ENCODE data around the gene SLC9C2.
"Not testable (repeated sequence)": the region's sequence is repeated elsewhere in the genome, so short reads cannot be mapped to it uniquely, and the experiment has no call there.

Gene SLC9C2

DNA sequence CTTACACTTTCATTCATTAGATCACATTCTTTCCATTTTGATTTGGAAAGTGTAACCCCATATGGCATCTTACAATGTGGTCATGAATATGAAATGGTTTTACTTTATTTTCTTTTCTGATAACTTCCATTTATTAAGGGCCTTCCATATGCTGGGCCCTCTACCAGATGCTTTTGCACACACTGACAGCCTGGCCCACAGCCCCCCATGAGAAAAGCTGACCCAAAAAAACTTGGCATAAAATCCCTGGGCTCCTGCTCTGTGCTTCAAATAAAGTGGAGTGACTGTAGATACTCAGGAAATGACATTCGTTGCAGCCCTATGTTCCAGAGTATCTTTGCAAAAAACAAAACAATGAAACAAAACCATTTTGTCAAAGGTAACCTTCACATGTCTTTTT lies 76.9 kb downstream of the SLC9C2 start:
- TF ChIP-seq, protein P1, sequence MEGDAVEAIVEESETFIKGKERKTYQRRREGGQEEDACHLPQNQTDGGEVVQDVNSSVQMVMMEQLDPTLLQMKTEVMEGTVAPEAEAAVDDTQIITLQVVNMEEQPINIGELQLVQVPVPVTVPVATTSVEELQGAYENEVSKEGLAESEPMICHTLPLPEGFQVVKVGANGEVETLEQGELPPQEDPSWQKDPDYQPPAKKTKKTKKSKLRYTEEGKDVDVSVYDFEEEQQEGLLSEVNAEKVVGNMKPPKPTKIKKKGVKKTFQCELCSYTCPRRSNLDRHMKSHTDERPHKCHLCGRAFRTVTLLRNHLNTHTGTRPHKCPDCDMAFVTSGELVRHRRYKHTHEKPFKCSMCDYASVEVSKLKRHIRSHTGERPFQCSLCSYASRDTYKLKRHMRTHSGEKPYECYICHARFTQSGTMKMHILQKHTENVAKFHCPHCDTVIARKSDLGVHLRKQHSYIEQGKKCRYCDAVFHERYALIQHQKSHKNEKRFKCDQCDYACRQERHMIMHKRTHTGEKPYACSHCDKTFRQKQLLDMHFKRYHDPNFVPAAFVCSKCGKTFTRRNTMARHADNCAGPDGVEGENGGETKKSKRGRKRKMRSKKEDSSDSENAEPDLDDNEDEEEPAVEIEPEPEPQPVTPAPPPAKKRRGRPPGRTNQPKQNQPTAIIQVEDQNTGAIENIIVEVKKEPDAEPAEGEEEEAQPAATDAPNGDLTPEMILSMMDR (IDR thresholded peaks at IDR 0.05; ENCODE audit: insufficient read depth, low read depth, low read length, missing control alignments): no peak
- H3K4me3 ChIP-seq (ENCODE audit: low read length): no peak overlapping the region
- DNase-seq (ENCODE audit: low read depth): no peak

DNA sequence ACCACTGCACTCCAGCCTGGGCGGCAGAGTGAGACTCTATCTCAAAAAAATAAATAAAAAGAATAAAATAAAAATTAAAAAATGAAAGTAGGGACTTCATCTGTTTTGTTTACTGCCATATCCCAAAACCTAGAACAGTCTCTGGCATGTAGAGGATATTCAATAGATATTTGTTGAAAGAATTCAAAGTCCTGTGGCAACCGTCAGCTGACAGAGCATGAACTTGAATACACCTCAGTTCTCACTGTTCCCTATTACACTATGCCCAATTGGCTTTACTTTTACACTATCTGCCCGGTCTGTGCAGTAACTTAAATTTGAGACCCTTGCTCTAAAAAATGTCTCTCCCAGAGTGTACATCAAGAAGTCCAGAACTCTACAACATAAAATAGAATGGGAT lies 79.5 kb downstream of the SLC9C2 start:
- no peak for DNase-seq (ENCODE audit: low read depth)
- TF ChIP-seq, protein P1 (IDR thresholded peaks at IDR 0.05; ENCODE audit: insufficient read depth, low read depth, low read length, missing control alignments): no peak
- H3K4me3 ChIP-seq (ENCODE audit: low read length): no peak overlapping the region

DNA sequence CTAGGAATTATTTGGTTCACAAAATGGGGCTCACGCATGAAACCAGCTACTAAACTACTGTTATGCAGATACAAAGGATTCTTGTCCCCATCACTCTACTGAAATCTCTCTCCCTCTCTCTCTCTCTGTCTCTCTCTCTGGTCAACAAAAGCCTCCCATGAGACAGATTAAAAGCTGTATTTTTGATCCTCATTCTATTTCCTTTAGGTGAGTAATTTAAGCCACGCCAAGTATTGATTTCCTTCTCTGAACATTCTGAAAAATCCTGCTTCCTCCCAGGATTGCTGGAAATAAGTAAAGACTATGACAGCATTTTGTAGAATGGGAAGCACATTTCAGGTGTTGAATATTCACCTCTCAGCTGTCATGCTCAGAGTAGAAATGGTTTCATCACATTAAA lies 82.1 kb downstream of the SLC9C2 start:
- DNase-seq (ENCODE audit: low read depth): no peak
- TF ChIP-seq, protein P1 (IDR thresholded peaks at IDR 0.05; ENCODE audit: insufficient read depth, low read depth, low read length, missing control alignments): no peak
- no peak overlapping the region for H3K4me3 ChIP-seq (ENCODE audit: low read length)

DNA sequence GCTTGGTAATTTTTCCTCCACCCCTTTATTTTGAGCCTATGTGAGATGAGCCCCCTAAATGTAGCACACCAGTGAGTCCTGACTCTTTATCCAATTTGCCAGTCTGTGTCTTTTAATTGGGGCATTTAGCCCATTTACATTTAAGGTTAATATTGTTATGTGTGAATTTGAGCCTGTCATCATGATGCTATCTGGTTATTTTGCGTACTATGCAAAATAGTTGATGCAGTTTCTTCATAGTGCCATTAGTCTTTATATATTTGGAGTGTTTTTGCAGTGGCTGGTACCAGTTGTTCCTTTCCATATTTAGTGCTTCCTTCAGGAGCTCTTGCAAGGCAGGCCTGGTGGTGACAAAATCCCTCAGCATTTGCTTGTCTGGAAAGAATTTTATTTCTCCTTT lies 88.4 kb downstream of the SLC9C2 start:
- H3K4me3 ChIP-seq (ENCODE audit: low read length); DNase-seq (ENCODE audit: low read depth): not testable (repeated sequence)

DNA sequence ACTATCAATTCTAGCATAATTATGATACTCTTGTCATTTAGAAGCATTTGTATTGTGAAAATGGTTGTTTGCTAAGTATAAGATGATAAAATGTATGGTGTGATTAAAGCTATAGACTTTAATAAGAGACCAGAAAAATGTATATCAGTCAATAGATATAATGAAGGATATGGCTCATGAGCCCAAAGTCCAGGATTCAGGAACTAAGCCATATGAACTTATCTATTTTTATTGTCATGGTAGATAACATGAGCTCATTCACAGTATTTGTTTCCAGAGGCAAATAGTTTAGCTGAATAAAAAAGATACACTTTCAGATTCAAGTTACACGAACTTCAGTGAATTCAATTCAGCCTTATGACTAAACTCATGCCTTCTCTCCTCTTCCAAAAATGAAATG lies 93.1 kb downstream of the SLC9C2 start:
- H3K4me3 ChIP-seq (ENCODE audit: low read length): no peak overlapping the region
- TF ChIP-seq, protein P1 (IDR thresholded peaks at IDR 0.05; ENCODE audit: insufficient read depth, low read depth, low read length, missing control alignments): no peak
- DNase-seq (ENCODE audit: low read depth): no peak

DNA sequence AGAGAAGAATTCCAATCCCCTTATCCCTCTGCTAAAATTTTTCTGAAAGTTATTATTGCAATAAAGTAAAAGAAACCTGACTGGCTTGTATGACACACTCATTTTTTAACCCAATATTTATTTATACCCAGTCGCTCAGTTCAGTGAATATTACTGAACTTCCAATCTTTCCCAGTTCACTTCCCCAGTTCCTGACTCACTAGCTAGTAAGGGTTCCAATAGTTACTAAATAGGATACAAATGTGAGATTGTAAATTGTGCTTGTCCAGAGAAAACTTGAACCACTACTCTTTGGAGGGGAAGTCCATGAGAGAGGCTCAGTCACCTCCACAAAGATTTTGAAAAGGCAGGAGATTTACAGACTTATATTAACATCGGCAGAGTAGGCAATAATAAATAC lies 94.3 kb downstream of the SLC9C2 start:
- no peak for DNase-seq (ENCODE audit: low read depth)
- H3K4me3 ChIP-seq (ENCODE audit: low read length): no peak overlapping the region
- TF ChIP-seq, protein P1 (IDR thresholded peaks at IDR 0.05; ENCODE audit: insufficient read depth, low read depth, low read length, missing control alignments): no peak

DNA sequence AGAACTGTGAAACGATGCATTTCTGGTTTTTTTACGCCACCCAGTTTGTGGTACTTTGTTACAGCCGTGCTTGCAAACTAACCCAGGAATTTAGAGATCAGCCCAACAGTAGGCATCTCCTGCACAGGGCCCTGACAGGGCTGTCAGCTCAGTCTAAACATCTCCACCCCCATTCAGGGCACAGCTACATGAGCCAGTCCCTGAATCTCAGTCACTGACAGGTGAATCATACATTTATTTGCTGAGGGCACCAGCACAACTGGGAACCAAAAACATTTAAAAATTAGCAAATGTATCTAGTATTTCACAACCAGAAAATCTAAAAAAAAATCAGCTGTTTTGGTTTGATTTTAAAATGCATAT lies 95.0 kb downstream of the SLC9C2 start:
- peak; percentile 81 for DNase-seq (ENCODE audit: low read depth)
- TF ChIP-seq, protein P1 (IDR thresholded peaks at IDR 0.05; ENCODE audit: insufficient read depth, low read depth, low read length, missing control alignments): no peak
- H3K4me3 ChIP-seq (ENCODE audit: low read length): no peak overlapping the region

All from epithelial cell of esophagus (primary cell).